Breast epithelium (tissue), 3 donors: ENCODE results near the gene ENPP6.

ENCODE experiments used
- CTCF ChIP-seq, 3 donors: fragments of 450-650 bp; IDR thresholded peaks; one replicate each; pipeline ENCODE4 v1.5.1; 2016 to 2017; ENCODE audit warnings: antibody characterized with exemption in 3 of 3, mild to moderate bottlenecking in 3 of 3, moderate library complexity in 3 of 3
- POLR2A ChIP-seq: fragments of 450-650 bp; IDR thresholded peaks from one replicate; pipeline ENCODE4 v1.6.1; 2016; ENCODE audit warnings: antibody characterized with exemption, mild to moderate bottlenecking, moderate library complexity
- POLR2AphosphoS5 ChIP-seq, 3 donors: sonication (generic); formaldehyde crosslinking; IDR thresholded peaks; one replicate each; pipeline ENCODE4 v1.6.1; 2017; ENCODE audit warnings: antibody characterized with exemption in 3 of 3

- no peak for TF ChIP-seq CTCF (IDR thresholded peaks at IDR 0.05)
- TF ChIP-seq POLR2AphosphoS5 (IDR thresholded peaks at IDR 0.05), result no peak
- no peak for TF ChIP-seq POLR2A
Measured at GRCh38 chr4:184059099-184059498, 158.6 kb downstream of the ENPP6 start.
